ENCODE data around the gene ORMDL3. TPM values are rescaled to one million over a fixed set of nuclear protein-coding genes. Genes with fewer than 3 reads are reported as not detected.
"Not testable (repeated sequence)": the region's sequence is repeated elsewhere in the genome, so short reads cannot be mapped to it uniquely, and the experiment has no call there.

Gene ORMDL3
- total RNA-seq, 4 donors from 2014 or later: 33.0 to 97.4 (median 79.0) TPM

- Histone ChIP-seq H3K9me3 (no peaks in the 10 kb centered on the region), H3K4me3 (no peak overlapping the region), H3K27me3 (no peaks in the 10 kb centered on the region), H3K27ac (no peak overlapping the region), H3K4me1 (no peaks in the 10 kb centered on the region), H3K36me3 (peaks cover 0 to 18% (median 0%) of the 10 kb centered on the region in 3 donors)
- no peak for DNase-seq
- TF ChIP-seq POLR2A (IDR thresholded peaks at IDR 0.05): no peak
- no peak for TF ChIP-seq CTCF (IDR thresholded peaks at IDR 0.05)
These were observed 28.2 kb downstream of the ORMDL3 start for GRCh38 chr17:39899215-39899614.

GRCh38 chr17:39898088-39898487 lies 29.3 kb downstream of the ORMDL3 start:
- no peak for DNase-seq
- Histone ChIP-seq H3K27ac (no peak overlapping the region), H3K36me3 (peaks cover 0 to 7% (median 0%) of the 10 kb centered on the region in 3 donors), H3K4me1 (no peaks in the 10 kb centered on the region), H3K9me3 (no peaks in the 10 kb centered on the region), H3K27me3 (no peaks in the 10 kb centered on the region), H3K4me3 (no peak overlapping the region)
- TF ChIP-seq CTCF (IDR thresholded peaks at IDR 0.05) (no peak), POLR2A (IDR thresholded peaks at IDR 0.05) (no peak)

GRCh38 chr17:39894681-39895376 lies 32.6 kb downstream of the ORMDL3 start:
- TF ChIP-seq CTCF (IDR thresholded peaks at IDR 0.05) (no peak), POLR2A (IDR thresholded peaks at IDR 0.05) (no peak)
- Histone ChIP-seq H3K9me3 (no peaks in the 10 kb centered on the region), H3K4me1 (no peaks in the 10 kb centered on the region), H3K27ac (no peak overlapping the region), H3K27me3 (no peaks in the 10 kb centered on the region), H3K36me3 (no peaks in the 10 kb centered on the region), H3K4me3 (no peak overlapping the region)
- DNase-seq: no peak

GRCh38 chr17:39889200-39889599 lies 38.2 kb downstream of the ORMDL3 start:
- Histone ChIP-seq H3K36me3 (no peaks in the 10 kb centered on the region), H3K27me3 (no peaks in the 10 kb centered on the region), H3K4me3 (no peak overlapping the region), H3K9me3 (no peaks in the 10 kb centered on the region), H3K27ac (no peak overlapping the region), H3K4me1 (no peaks in the 10 kb centered on the region)
- no peak for DNase-seq
- TF ChIP-seq POLR2A (IDR thresholded peaks at IDR 0.05): no peak
- TF ChIP-seq CTCF (IDR thresholded peaks at IDR 0.05): no peak

GRCh38 chr17:39887078-39887477 lies 40.3 kb downstream of the ORMDL3 start:
- H3K27me3 ChIP-seq: no peaks in the 10 kb centered on the region
- DNase-seq: no peak
- TF ChIP-seq CTCF (IDR thresholded peaks at IDR 0.05): no peak
- no peaks in the 10 kb centered on the region for H3K36me3 ChIP-seq
- no peak overlapping the region for H3K4me3 ChIP-seq
- H3K27ac ChIP-seq: no peak overlapping the region
- no peaks in the 10 kb centered on the region for H3K4me1 ChIP-seq
- no peaks in the 10 kb centered on the region for H3K9me3 ChIP-seq

- not testable (repeated sequence) for H3K4me3 ChIP-seq, H3K27me3 ChIP-seq, H3K9me3 ChIP-seq, H3K36me3 ChIP-seq, H3K4me1 ChIP-seq, H3K27ac ChIP-seq, DNase-seq
These were observed 41.3 kb downstream of the ORMDL3 start for GRCh38 chr17:39886102-39886501.
